GM21825 (cell line): ENCODE measurements around the gene PBX3.

Experiments
- ATAC-seq: cut with Tn5 transposase; IDR thresholded peaks from one replicate; pipeline ENCODE4 v1.9.1; 2021; ENCODE audit warnings: mild to moderate bottlenecking, moderate library complexity; ENCODE audit not compliant: unreplicated experiment

PBX3 gene

GRCh38 chr9:126016579-126017290, 269.6 kb downstream of the PBX3 start:
- no peak for ATAC-seq
